HEK293 (cell line): ENCODE results near the gene DNASE1L3.

Experiments used
- CTCF ChIA-PET: fragments of 350-600 bp; formaldehyde crosslinking; extraction: SDS; loops from one replicate; lab custom pipeline; 2021; ENCODE audit warnings: antibody characterized with exemption; lab: Yijun Ruan, JAX
- POLR2A ChIA-PET: fragments of 300-600 bp; formaldehyde crosslinking; extraction: SDS; loops from one replicate; lab custom pipeline; 2020; ENCODE audit warnings: antibody characterized with exemption, inconsistent platforms; lab: Yijun Ruan, JAX
- H3K27ac ChIP-seq: fragments of 200-500 bp; sonication (Bioruptor generic); 2 replicates; pipeline ENCODE4 v1.5.1; 2014; ENCODE audit warnings: low read depth, low read length, control low read depth, inconsistent platforms; ENCODE audit errors: extremely low read depth
- H3K36me3 ChIP-seq, 2 experiments: fragments of 200-500 bp in 1 of 2; sonication (Bioruptor generic) in 1 of 2; 1 replicate in 1 of 2; 2 replicates in 1 of 2; pipeline ENCODE4 v1.5.1; 2014 to 2017; ENCODE audit warnings: inconsistent platforms in 2 of 2, low read length in 2 of 2; ENCODE audit not compliant: control insufficient read depth in 2 of 2, insufficient read depth in 1 of 2
- H3K4me1 ChIP-seq: fragments of 200-500 bp; sonication (Bioruptor generic); 2 replicates; pipeline ENCODE4 v1.5.1; 2014; ENCODE audit warnings: mild to moderate bottlenecking, low read length, inconsistent platforms; ENCODE audit not compliant: control insufficient read depth, insufficient read depth
- H3K4me3 ChIP-seq: 2 replicates; pipeline ENCODE4 v1.5.1; 2011; ENCODE audit warnings: low read depth, mild to moderate bottlenecking, control low read depth, low read length, moderate library complexity
- H3K9me3 ChIP-seq: fragments of 200-500 bp; sonication (Bioruptor generic); 2 replicates; pipeline ENCODE4 v1.5.1; 2014; ENCODE audit warnings: low read depth, low read length, inconsistent platforms; ENCODE audit not compliant: control insufficient read depth, insufficient read depth
- GLIS2 ChIP-seq: fragments of 450-650 bp; formaldehyde crosslinking; IDR thresholded peaks from 2 replicates; pipeline ENCODE4 v1.5.1; 2016; ENCODE audit warnings: missing biosample characterization, missing genetic modification characterization
- KLF16 ChIP-seq: fragments of 450-650 bp; formaldehyde crosslinking; IDR thresholded peaks from 2 replicates; pipeline ENCODE4 v1.5.1; 2017; ENCODE audit warnings: missing biosample characterization, missing genetic modification characterization
- PBX3 ChIP-seq: sonication (generic); formaldehyde crosslinking; IDR thresholded peaks from 2 replicates; pipeline ENCODE4 v1.8.1; 2022; ENCODE audit warnings: mild to moderate bottlenecking, moderate library complexity, missing genetic modification reagents
- PRDM6 ChIP-seq: fragments of 450-650 bp; formaldehyde crosslinking; IDR thresholded peaks from 2 replicates; pipeline ENCODE4 v1.5.1; 2017; ENCODE audit warnings: missing biosample characterization, missing genetic modification characterization
- SCRT1 ChIP-seq: fragments of 450-650 bp; formaldehyde crosslinking; IDR thresholded peaks from 2 replicates; pipeline ENCODE4 v1.5.1; 2016; ENCODE audit warnings: missing biosample characterization, missing genetic modification characterization, borderline replicate concordance
- TCF7L2 ChIP-seq: IDR thresholded peaks from 2 replicates; pipeline ENCODE4 v1.6.1; 2011; ENCODE audit warnings: low read depth, mild to moderate bottlenecking, inconsistent platforms, low read length, moderate library complexity, borderline replicate concordance
- ZBTB48 ChIP-seq: fragments of 450-650 bp; formaldehyde crosslinking; IDR thresholded peaks from 2 replicates; pipeline ENCODE4 v1.5.1; 2016; ENCODE audit warnings: missing biosample characterization, missing genetic modification characterization
- ZIC2 ChIP-seq: fragments of 450-650 bp; formaldehyde crosslinking; IDR thresholded peaks from 2 replicates; pipeline ENCODE4 v1.5.1; 2016; ENCODE audit warnings: missing biosample characterization, missing genetic modification characterization
- ZNF114 ChIP-seq: fragments of 450-650 bp; formaldehyde crosslinking; IDR thresholded peaks from 2 replicates; pipeline ENCODE4 v1.5.0; 2017; ENCODE audit warnings: missing biosample characterization, missing genetic modification characterization
- ZNF148 ChIP-seq: fragments of 450-650 bp; formaldehyde crosslinking; IDR thresholded peaks from 2 replicates; pipeline ENCODE4 v1.5.0; 2017; ENCODE audit warnings: missing biosample characterization, missing genetic modification characterization, borderline replicate concordance
- ZNF19 ChIP-seq: fragments of 450-650 bp; formaldehyde crosslinking; IDR thresholded peaks from 2 replicates; pipeline ENCODE4; 2016; ENCODE audit warnings: missing biosample characterization, missing genetic modification characterization, low read depth
- ZNF221 ChIP-seq: fragments of 450-650 bp; formaldehyde crosslinking; IDR thresholded peaks from 2 replicates; pipeline ENCODE4 v1.5.1; 2017; ENCODE audit warnings: missing biosample characterization, missing genetic modification characterization, borderline replicate concordance
- ZNF362 ChIP-seq: fragments of 450-650 bp; formaldehyde crosslinking; IDR thresholded peaks from 2 replicates; pipeline ENCODE4 v1.5.1; 2016; ENCODE audit warnings: missing biosample characterization, missing genetic modification characterization
- ZNF394 ChIP-seq: fragments of 450-650 bp; formaldehyde crosslinking; IDR thresholded peaks from 2 replicates; pipeline ENCODE4 v1.5.1; 2016; ENCODE audit warnings: missing biosample characterization, missing genetic modification characterization, mild to moderate bottlenecking, moderate library complexity, borderline replicate concordance
- ZNF433 ChIP-seq: fragments of 450-650 bp; formaldehyde crosslinking; IDR thresholded peaks from 2 replicates; pipeline ENCODE4 v1.5.1; 2016; ENCODE audit warnings: missing biosample characterization, missing genetic modification characterization, low read depth
- ZNF510 ChIP-seq: fragments of 450-650 bp; formaldehyde crosslinking; IDR thresholded peaks from 2 replicates; pipeline ENCODE4 v1.5.1; 2018; ENCODE audit warnings: mild to moderate bottlenecking, missing genetic modification characterization, missing biosample characterization; ENCODE audit not compliant: insufficient replicate concordance
- ZNF596 ChIP-seq: fragments of 450-650 bp; IDR thresholded peaks from 2 replicates; pipeline ENCODE4 v1.5.0; 2018; ENCODE audit warnings: missing biosample characterization, mild to moderate bottlenecking, missing genetic modification characterization, moderate library complexity
- ZNF626 ChIP-seq: fragments of 450-650 bp; sonication (Bioruptor Pico); formaldehyde crosslinking; IDR thresholded peaks from 2 replicates; pipeline ENCODE4 v1.5.1; 2018; ENCODE audit warnings: missing biosample characterization, missing genetic modification characterization, inconsistent platforms
- ZNF658 ChIP-seq: fragments of 450-650 bp; formaldehyde crosslinking; IDR thresholded peaks from 2 replicates; pipeline ENCODE4; 2016; ENCODE audit warnings: missing biosample characterization, missing genetic modification characterization
- ZNF701 ChIP-seq: fragments of 450-650 bp; formaldehyde crosslinking; IDR thresholded peaks from 2 replicates; pipeline ENCODE4 v1.5.1; 2016; ENCODE audit warnings: missing biosample characterization, missing genetic modification characterization
- TF ChIP-seq, protein P1 (sequence below): fragments of 450-650 bp; formaldehyde crosslinking; IDR thresholded peaks from 2 replicates; pipeline ENCODE4 v1.5.1; 2016; ENCODE audit warnings: missing biosample characterization, missing genetic modification characterization
- TF ChIP-seq, protein P2 (sequence below): fragments of 450-650 bp; formaldehyde crosslinking; IDR thresholded peaks from 2 replicates; pipeline ENCODE4 v1.5.1; 2016; ENCODE audit warnings: missing biosample characterization, missing genetic modification characterization

DNASE1L3 gene

GRCh38 chr3:58150130-58150809 lies 60.5 kb downstream of the DNASE1L3 start:
- no peaks in the 10 kb centered on the region for H3K4me1 ChIP-seq
- CTCF ChIA-PET: no interaction called here
- peaks cover 0 to 92% of the 10 kb centered on the region in 2 experiments; a peak in 1 of 3 replicates for H3K36me3 ChIP-seq
- no peak overlapping the region for H3K27ac ChIP-seq
- TF ChIP-seq SCRT1 (tag by site-specific recombination): no peak
- TF ChIP-seq ZIC2 (tag by site-specific recombination): no peak
- no peak for TF ChIP-seq ZNF433
- TF ChIP-seq ZNF221: no peak
- TF ChIP-seq ZNF658: no peak
- no peak for TF ChIP-seq PBX3 (CRISPR knock-in tag)
- TF ChIP-seq, protein P1, sequence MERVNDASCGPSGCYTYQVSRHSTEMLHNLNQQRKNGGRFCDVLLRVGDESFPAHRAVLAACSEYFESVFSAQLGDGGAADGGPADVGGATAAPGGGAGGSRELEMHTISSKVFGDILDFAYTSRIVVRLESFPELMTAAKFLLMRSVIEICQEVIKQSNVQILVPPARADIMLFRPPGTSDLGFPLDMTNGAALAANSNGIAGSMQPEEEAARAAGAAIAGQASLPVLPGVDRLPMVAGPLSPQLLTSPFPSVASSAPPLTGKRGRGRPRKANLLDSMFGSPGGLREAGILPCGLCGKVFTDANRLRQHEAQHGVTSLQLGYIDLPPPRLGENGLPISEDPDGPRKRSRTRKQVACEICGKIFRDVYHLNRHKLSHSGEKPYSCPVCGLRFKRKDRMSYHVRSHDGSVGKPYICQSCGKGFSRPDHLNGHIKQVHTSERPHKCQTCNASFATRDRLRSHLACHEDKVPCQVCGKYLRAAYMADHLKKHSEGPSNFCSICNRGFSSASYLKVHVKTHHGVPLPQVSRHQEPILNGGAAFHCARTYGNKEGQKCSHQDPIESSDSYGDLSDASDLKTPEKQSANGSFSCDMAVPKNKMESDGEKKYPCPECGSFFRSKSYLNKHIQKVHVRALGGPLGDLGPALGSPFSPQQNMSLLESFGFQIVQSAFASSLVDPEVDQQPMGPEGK: no peak
- no peak for TF ChIP-seq ZNF626 (tag by site-specific recombination)
- TF ChIP-seq ZNF596 (tag by site-specific recombination): no peak
- TF ChIP-seq ZNF394 (tag by site-specific recombination): no peak
- TF ChIP-seq ZNF510: no peak
- H3K9me3 ChIP-seq: no peaks in the 10 kb centered on the region
- POLR2A ChIA-PET: no interaction called here
- H3K4me3 ChIP-seq: no peak overlapping the region

GRCh38 chr3:58148049-58148448 lies 62.7 kb downstream of the DNASE1L3 start:
- CTCF ChIA-PET: no interaction called here
- H3K27ac ChIP-seq: no peak overlapping the region
- POLR2A ChIA-PET: no interaction called here
- H3K9me3 ChIP-seq: no peaks in the 10 kb centered on the region
- TF ChIP-seq ZNF433 (no peak), ZNF114 (tag by site-specific recombination) (no peak), ZNF148 (tag by site-specific recombination) (no peak), GLIS2 (tag by site-specific recombination) (no peak), KLF16 (tag by site-specific recombination) (no peak), ZNF701 (tag by site-specific recombination) (no peak), ZBTB48 (no peak), TCF7L2 (no peak), PRDM6 (no peak), ZNF362 (tag by site-specific recombination) (no peak), ZNF19 (no peak)
- TF ChIP-seq, protein P2, sequence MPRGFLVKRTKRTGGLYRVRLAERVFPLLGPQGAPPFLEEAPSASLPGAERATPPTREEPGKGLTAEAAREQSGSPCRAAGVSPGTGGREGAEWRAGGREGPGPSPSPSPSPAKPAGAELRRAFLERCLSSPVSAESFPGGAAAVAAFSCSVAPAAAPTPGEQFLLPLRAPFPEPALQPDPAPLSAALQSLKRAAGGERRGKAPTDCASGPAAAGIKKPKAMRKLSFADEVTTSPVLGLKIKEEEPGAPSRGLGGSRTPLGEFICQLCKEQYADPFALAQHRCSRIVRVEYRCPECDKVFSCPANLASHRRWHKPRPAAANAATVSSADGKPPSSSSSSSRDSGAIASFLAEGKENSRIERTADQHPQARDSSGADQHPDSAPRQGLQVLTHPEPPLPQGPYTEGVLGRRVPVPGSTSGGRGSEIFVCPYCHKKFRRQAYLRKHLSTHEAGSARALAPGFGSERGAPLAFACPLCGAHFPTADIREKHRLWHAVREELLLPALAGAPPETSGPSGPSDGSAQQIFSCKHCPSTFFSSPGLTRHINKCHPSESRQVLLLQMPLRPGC: no peak
- H3K4me3 ChIP-seq: no peak overlapping the region
- H3K4me1 ChIP-seq: no peaks in the 10 kb centered on the region
- H3K36me3 ChIP-seq: peaks cover 0 to 89% of the 10 kb centered on the region in 2 experiments; a peak in 1 of 3 replicates
